ENCODE data around the gene GPR152.

GRCh38 chr11:67416416-67417335 lies 35.9 kb downstream of the GPR152 start:
- TF ChIP-seq, protein P1, sequence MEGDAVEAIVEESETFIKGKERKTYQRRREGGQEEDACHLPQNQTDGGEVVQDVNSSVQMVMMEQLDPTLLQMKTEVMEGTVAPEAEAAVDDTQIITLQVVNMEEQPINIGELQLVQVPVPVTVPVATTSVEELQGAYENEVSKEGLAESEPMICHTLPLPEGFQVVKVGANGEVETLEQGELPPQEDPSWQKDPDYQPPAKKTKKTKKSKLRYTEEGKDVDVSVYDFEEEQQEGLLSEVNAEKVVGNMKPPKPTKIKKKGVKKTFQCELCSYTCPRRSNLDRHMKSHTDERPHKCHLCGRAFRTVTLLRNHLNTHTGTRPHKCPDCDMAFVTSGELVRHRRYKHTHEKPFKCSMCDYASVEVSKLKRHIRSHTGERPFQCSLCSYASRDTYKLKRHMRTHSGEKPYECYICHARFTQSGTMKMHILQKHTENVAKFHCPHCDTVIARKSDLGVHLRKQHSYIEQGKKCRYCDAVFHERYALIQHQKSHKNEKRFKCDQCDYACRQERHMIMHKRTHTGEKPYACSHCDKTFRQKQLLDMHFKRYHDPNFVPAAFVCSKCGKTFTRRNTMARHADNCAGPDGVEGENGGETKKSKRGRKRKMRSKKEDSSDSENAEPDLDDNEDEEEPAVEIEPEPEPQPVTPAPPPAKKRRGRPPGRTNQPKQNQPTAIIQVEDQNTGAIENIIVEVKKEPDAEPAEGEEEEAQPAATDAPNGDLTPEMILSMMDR (IDR thresholded peaks at IDR 0.05), result no peak
- TF ChIP-seq POLR2A (IDR thresholded peaks at IDR 0.05) (no peak), POLR2AphosphoS5 (IDR thresholded peaks at IDR 0.05) (no peak), EP300 (IDR thresholded peaks at IDR 0.05) (no peak)

Data from suprapubic skin (tissue), 4 donors.